GM21723 (cell line): ENCODE data around the gene ANKRD17.

Experiments
- ATAC-seq: cut with Tn5 transposase; IDR thresholded peaks from one replicate; pipeline ENCODE4 v1.9.1; 2021; ENCODE audit warnings: mild to moderate bottlenecking, moderate library complexity; ENCODE audit not compliant: unreplicated experiment

The ANKRD17 gene

DNA sequence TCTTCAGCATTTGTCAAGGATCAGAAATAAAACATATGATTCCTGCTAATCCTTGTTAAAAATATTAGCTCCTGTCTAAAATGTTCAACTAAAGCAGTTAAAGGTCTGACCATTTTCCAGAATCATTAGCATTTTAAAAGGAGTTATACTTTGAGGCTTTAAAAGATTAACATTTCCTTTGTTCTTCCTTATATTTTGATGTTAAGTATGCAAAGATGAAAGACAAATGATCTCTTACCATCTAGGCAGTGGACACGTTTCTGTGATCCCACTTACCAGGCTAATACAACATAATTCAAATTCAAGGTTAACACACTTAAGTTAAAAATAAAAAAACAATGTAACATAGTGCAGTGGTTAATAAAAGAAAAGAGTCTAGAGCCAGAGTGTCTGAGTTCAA lies 127.3 kb downstream of the ANKRD17 start:
- ATAC-seq: no peak

GRCh38 chr4:73129319-73129718 lies 129.3 kb downstream of the ANKRD17 start:
- no peak for ATAC-seq

DNA sequence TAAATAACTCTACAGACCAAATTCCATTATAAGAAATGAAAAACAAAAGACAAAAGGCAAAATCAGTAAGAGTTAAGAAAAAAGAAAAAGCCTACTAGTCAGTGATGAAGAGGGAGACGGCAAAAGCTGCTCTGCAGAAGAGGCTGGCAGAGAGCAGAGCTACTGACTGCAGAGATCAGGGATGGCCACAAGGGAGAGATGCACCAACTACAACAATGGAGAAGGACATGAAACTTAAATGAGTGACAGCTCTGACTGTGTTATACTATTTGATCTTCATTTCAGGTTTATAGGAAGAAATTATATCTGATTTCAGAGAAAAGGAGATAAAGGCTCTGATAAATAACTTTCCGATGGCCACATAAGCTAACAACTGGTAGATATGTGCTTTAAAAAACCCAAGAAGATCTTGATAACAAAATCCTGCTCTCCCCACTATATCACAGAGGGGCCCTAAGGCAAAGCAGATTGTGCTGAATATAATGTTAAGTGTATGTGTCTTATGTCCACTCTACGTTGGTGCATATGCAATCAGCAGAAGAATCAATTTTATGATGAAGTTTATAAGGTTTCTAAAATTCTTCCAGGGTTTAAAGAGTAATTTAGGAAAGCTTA lies 130.7 kb downstream of the ANKRD17 start:
- no peak for ATAC-seq

GRCh38 chr4:73109493-73109892 lies 149.1 kb downstream of the ANKRD17 start:
- ATAC-seq: no peak

GRCh38 chr4:73104695-73105094 lies 153.9 kb downstream of the ANKRD17 start:
- ATAC-seq: no peak

DNA sequence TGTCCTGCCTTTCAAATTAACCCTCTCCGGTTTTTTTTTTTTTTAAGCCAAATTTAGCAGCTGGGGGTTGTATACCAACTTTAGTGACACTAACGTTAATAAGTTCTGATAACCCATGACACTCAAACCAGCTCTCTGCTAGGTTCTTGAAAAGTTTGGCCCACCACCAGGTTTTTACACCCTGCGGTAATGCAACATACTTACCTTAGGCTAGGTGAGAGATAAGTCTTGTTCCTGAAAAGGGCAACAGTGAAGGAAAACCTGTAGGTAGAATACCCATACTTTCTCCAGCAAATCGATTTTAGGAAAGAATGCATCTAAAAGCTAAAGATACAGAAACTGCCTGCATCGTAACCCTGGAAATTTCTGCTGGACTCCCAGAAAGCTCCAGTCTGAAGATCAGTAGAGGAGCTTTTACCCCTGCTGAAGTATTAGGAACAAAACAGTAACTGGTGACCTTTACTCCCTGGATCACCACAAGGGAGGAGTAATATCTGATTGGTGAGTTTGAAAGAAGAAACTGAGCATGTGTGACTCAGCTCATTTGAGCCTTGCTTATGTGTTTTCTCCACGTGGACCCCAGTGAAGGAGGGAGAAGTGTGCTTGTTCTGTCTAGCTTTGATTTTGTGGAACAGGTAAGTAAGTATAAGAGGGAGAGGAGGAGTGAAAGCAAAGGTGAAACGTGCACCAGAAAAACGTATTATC lies 154.6 kb downstream of the ANKRD17 start:
- ATAC-seq: no peak

- ATAC-seq: no peak
Measured at GRCh38 chr4:73099143-73099542, 159.5 kb downstream of the ANKRD17 start.

DNA sequence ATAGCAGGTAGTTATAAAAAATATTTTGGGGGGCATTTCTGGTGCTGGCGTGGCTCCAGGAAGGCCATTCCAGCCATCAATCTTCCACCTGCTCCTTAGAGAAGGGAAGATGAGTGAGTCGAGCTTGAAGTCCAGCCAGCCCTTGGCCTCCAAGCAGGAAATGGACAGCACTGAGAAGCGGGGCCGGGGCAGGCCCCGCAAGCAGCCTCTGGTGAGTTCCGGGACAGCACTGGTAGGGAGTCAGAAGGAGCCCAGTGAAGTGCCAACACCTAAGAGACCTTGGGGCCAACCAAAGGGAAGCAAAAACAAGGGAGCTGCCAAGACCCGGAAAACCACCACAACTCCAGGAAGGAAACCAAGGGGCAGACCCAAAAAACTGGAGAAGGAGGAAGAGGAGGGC lies 159.9 kb downstream of the ANKRD17 start:
- no peak for ATAC-seq

- no peak for ATAC-seq
Measured at GRCh38 chr4:73098016-73098415, 160.6 kb downstream of the ANKRD17 start.

- ATAC-seq: no peak
Measured at GRCh38 chr4:73092868-73093267, 165.7 kb downstream of the ANKRD17 start.

DNA sequence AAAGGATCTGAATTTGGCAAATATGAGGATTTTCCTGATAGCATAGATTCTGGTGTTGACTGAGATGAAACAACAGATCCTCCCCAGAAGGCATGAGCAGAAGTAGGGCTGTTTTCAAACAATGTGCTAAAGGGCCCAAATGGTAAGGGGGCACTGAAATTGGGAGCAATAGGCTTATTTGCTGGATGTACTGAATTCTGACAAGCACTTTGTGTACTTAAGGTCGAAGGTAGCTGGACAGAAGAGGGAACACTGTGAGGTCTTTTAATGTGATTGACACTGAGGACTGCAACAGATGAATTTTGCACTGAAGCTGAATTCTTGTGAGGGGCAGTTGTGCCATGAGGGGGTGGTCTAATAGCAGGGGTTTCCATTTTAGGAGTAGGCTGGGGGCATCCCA lies 167.9 kb downstream of the ANKRD17 start:
- no peak for ATAC-seq

DNA sequence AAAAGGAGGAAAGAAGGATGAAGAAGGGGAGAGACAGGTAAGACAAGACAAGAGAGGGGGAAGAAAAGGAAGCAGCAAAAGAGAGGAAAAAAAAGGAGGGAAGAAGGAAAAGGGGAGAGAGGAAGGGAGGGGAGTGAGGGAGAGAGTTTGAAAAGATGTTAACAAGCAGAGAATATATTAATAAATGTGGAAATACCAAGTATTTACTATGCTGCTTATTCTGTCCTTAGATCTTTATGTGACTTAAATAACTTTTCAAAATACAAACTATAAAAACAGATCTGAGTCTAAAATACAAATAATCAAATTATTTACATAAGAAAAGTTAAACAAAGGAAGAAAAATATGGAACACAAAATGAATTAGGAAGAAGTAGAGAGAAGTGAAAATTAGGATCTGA lies 170.7 kb downstream of the ANKRD17 start:
- no peak for ATAC-seq

- no peak for ATAC-seq
Measured at GRCh38 chr4:73086095-73086868, 172.3 kb downstream of the ANKRD17 start.

DNA sequence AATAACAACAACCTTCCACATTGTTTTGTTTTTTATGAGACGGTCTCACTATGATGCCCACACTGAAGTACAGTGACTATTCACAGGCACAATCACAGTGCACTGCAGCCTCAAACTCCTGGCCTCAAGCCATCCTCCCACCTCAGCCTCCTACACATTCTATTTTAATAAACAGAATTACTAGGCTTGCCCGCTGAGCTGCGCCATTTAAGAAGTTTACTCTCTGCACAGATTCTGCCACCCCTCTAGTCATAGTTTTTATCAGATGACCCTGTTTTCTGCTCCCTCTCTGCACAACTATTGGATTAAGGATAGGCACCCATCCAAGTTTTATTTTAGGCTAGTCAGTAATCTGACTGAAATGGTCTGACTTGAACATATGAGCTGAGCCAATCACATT lies 177.8 kb downstream of the ANKRD17 start:
- no peak for ATAC-seq

- ATAC-seq: no peak
Measured at GRCh38 chr4:73075832-73076231, 182.8 kb downstream of the ANKRD17 start.

GRCh38 chr4:73070074-73070390 lies 188.6 kb downstream of the ANKRD17 start:
- ATAC-seq: peak; percentile 15

- ATAC-seq: peak; percentile 86
Measured at GRCh38 chr4:73069338-73070073, 189.1 kb downstream of the ANKRD17 start, which contains the start of gene COX18. TSS of gene COX18 (minus strand) at chr4:73069716. CDS start at chr4:73069649, 67 bp downstream.

GRCh38 chr4:73068491-73069337 lies 189.9 kb downstream of the ANKRD17 start:
- ATAC-seq: peak; percentile 5

GRCh38 chr4:73067971-73068394 lies 190.6 kb downstream of the ANKRD17 start:
- no peak for ATAC-seq

GRCh38 chr4:73066928-73067327 lies 191.7 kb downstream of the ANKRD17 start:
- no peak for ATAC-seq
